ENCODE measurements around the gene SVOP. TPM values are rescaled to one million over a fixed set of nuclear protein-coding genes. Genes with fewer than 3 reads are reported as not detected.

SVOP gene
- total RNA-seq, 4 donors from 2014 or later = not detected

DNA sequence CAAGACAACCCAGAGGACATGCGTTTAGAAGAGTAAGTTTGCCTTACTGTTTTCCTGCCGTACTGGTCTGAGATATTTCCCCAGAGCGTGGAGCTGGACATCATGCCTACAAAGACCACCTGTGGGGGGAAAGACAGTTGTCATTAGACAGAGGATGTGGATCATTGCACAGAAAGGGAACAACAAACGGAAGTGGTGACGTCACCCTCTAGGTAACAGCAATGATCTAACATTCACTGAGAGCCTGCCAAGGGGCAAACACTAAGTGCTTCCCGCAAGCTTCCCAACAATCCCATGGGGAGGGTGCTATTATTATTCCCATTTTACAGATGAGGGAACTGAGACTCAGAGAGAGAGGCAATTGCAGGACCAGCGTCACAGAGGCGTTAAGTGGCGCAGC is 48.5 kb downstream of the SVOP start:
- Histone ChIP-seq H3K4me3 (no peak overlapping the region), H3K9me3 (no peaks in the 10 kb centered on the region), H3K4me1 (no peaks in the 10 kb centered on the region), H3K27ac (no peak overlapping the region), H3K27me3 (peaks cover 0 to 4% of the 10 kb centered on the region in 2 donors), H3K36me3 (no peaks in the 10 kb centered on the region)
- 61 to 81% methylated on average over 9 of the region's 9 CpGs for WGBS, 2 donors
- no peak for DNase-seq (ENCODE audit: low spot score in 2 of 2)
- TF ChIP-seq, protein P1, sequence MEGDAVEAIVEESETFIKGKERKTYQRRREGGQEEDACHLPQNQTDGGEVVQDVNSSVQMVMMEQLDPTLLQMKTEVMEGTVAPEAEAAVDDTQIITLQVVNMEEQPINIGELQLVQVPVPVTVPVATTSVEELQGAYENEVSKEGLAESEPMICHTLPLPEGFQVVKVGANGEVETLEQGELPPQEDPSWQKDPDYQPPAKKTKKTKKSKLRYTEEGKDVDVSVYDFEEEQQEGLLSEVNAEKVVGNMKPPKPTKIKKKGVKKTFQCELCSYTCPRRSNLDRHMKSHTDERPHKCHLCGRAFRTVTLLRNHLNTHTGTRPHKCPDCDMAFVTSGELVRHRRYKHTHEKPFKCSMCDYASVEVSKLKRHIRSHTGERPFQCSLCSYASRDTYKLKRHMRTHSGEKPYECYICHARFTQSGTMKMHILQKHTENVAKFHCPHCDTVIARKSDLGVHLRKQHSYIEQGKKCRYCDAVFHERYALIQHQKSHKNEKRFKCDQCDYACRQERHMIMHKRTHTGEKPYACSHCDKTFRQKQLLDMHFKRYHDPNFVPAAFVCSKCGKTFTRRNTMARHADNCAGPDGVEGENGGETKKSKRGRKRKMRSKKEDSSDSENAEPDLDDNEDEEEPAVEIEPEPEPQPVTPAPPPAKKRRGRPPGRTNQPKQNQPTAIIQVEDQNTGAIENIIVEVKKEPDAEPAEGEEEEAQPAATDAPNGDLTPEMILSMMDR (IDR thresholded peaks at IDR 0.05) = no peak
- TF ChIP-seq EP300 (IDR thresholded peaks at IDR 0.05) (no peak), POLR2A (IDR thresholded peaks at IDR 0.05) (no peak)

- DNase-seq (ENCODE audit: low spot score in 2 of 2) = no peak
- WGBS, 2 donors = 78 to 88% methylated on average over 2 of the region's 2 CpGs
- H3K9me3 ChIP-seq = no peaks in the 10 kb centered on the region
Observed at GRCh38 chr12:108969622-108970021, 51.2 kb downstream of the SVOP start.

GRCh38 chr12:108967869-108968540 is 52.9 kb downstream of the SVOP start:
- H3K27me3 ChIP-seq = peaks cover 0 to 4% of the 10 kb centered on the region in 2 donors
- H3K9me3 ChIP-seq = no peaks in the 10 kb centered on the region
- no peaks in the 10 kb centered on the region for H3K36me3 ChIP-seq
- H3K4me3 ChIP-seq = no peak overlapping the region
- H3K4me1 ChIP-seq = no peaks in the 10 kb centered on the region
- no peak for TF ChIP-seq EP300 (IDR thresholded peaks at IDR 0.05)
- TF ChIP-seq, protein P1 (IDR thresholded peaks at IDR 0.05) = peak in 2 of 5 experiments; percentile 4 to 16
- no peak overlapping the region for H3K27ac ChIP-seq
- DNase-seq (ENCODE audit: low spot score in 2 of 2) = no peak
- 33 to 51% methylated on average over 2 of the region's 2 CpGs for WGBS, 2 donors

More at GRCh38 chr12:108969622-108970021, 51.2 kb downstream of the SVOP start:
- Histone ChIP-seq H3K27me3 (peaks cover 0 to 4% of the 10 kb centered on the region in 2 donors), H3K36me3 (no peaks in the 10 kb centered on the region), H3K4me3 (no peak overlapping the region), H3K4me1 (no peaks in the 10 kb centered on the region), H3K27ac (no peak overlapping the region)
- no peak for TF ChIP-seq EP300 (IDR thresholded peaks at IDR 0.05)
- no peak for TF ChIP-seq POLR2A (IDR thresholded peaks at IDR 0.05)
- TF ChIP-seq, protein P1 (IDR thresholded peaks at IDR 0.05) = no peak

DNA sequence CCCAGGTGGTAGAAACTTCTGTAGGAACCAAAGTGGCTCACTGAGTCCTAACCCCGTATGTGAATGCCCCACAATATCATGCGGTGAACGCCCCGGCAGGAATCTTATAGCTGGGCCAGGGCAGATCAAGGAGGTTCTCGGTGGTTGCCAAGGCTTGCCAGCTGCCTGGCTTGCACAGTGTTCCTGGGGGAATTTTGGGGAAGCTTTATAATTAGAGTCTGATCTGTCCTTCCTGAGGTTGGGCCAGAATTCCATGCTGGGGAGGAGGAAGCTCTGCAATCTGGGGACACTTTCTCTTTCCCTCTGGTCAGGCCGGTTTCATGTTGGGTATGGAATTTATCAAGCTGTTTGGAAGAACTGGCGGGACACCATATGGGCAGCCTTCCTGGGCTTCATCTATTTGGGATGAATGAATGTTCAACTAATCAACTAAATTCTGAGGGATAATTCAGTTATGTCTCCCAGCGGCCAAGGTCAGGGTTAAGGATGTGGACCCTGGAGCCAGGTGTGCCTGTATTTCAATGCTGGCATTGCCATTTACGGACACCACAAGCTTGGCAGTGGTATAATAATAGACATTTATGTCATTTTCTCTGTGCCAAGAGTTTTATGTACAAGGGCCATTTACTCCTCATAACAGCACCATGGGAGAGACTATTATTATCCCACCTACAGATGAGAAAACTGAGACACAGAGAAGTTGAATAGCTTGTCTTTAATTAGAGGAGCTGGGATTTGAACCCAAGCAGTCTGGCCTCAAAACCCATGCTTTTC is 54.3 kb downstream of the SVOP start:
- WGBS, 2 donors = 83 to 85% methylated on average over 9 of the region's 9 CpGs
- Histone ChIP-seq H3K36me3 (no peaks in the 10 kb centered on the region), H3K4me3 (no peak overlapping the region), H3K27ac (no peak overlapping the region), H3K9me3 (no peaks in the 10 kb centered on the region), H3K4me1 (no peaks in the 10 kb centered on the region), H3K27me3 (peaks cover 0 to 4% of the 10 kb centered on the region in 2 donors)
- TF ChIP-seq, protein P1 (IDR thresholded peaks at IDR 0.05) = no peak
- TF ChIP-seq EP300 (IDR thresholded peaks at IDR 0.05) (no peak), POLR2A (IDR thresholded peaks at IDR 0.05) (no peak)
- DNase-seq (ENCODE audit: low spot score in 2 of 2) = no peak

DNA sequence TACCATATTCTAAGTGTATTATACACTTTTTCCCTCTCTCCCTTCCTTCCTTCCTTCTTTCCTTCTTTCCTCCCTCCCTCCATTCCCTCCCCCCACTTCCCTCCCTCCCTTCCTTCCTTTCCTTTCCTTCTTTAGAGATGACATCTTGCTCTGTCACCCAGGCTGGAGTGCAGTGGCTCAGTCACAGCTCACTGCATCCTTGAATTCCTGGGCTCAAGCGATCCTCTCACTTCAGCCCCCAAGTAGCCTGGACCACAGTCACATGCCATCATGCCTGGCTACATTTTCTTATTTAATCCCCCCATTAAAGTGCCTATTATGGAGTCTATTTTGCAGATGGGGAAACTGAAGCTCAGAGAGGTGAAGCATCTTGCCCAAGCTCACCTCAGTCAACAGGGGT is 55.0 kb downstream of the SVOP start:
- DNase-seq (ENCODE audit: low spot score in 2 of 2) = no peak
- Histone ChIP-seq H3K9me3 (no peaks in the 10 kb centered on the region), H3K4me1 (no peaks in the 10 kb centered on the region), H3K36me3 (no peaks in the 10 kb centered on the region), H3K4me3 (no peak overlapping the region), H3K27ac (no peak overlapping the region), H3K27me3 (peaks cover 0 to 4% of the 10 kb centered on the region in 2 donors)
- WGBS, 2 donors = 78 to 83% methylated on average over 1 of the region's 1 CpG
- TF ChIP-seq, protein P1 (IDR thresholded peaks at IDR 0.05) = no peak
- TF ChIP-seq EP300 (IDR thresholded peaks at IDR 0.05) = no peak
- TF ChIP-seq POLR2A (IDR thresholded peaks at IDR 0.05) = no peak

All from tibial nerve (tissue), 4 donors.